Activated CD8-positive, alpha-beta T cell treated with anti-CD3 and anti-CD28 coated beads, Interleukin-2, amount 10 ng/mL, durations not matched to agents 7 days and 5 days (primary cell): ENCODE results near the gene TAS1R3. TPM values are rescaled to one million over a fixed set of nuclear protein-coding genes. Genes with fewer than 3 reads are reported as not detected.

Experiments used
- ATAC-seq: fragments of 150-1000 bp; cut with Tn5 transposase; one replicate; pipeline ENCODE4 v1.10.0; 2021; ENCODE audit warnings: moderate library complexity
- CTCF ChIA-PET: fragments of 350-600 bp; sonication (Branson Sonifier 250); formaldehyde crosslinking; loops from one replicate; lab custom pipeline; 2021; ENCODE audit warnings: antibody characterized with exemption; lab: Charles Lee
- POLR2A ChIA-PET: fragments of 350-600 bp; sonication (Branson Sonifier 250); formaldehyde crosslinking; loops from one replicate; lab custom pipeline; 2021; ENCODE audit warnings: antibody characterized with exemption; lab: Charles Lee
- DNase-seq: peaks from one replicate; pipeline ENCODE4 v3.0.0-alpha.2; 2020
- H3K27ac Mint-ChIP-seq: one replicate; pipeline ENCODE4 v1.8.0; 2021; ENCODE audit warnings: mild to moderate bottlenecking, mixed read lengths
- H3K27me3 Mint-ChIP-seq: one replicate; pipeline ENCODE4 v1.8.0; 2021; ENCODE audit warnings: low read depth, mixed read lengths
- H3K36me3 Mint-ChIP-seq: one replicate; pipeline ENCODE4 v1.8.0; 2021; ENCODE audit warnings: low read depth, mixed read lengths
- H3K4me1 Mint-ChIP-seq: one replicate; pipeline ENCODE4 v1.8.0; 2021; ENCODE audit warnings: low read depth, mixed read lengths
- H3K4me3 Mint-ChIP-seq: one replicate; pipeline ENCODE4 v1.8.0; 2021; ENCODE audit warnings: mild to moderate bottlenecking, mixed read lengths
- H3K9me3 Mint-ChIP-seq: one replicate; pipeline ENCODE4 v1.8.0; 2022; ENCODE audit warnings: mixed read lengths; ENCODE audit not compliant: insufficient read depth
- total RNA-seq, 2 experiments: library from RNA; stranded (reverse); gene quantifications; one replicate each; pipeline ENCODE4 v1.2.3, GENCODE V29; 2021

The TAS1R3 gene
- total RNA-seq, 2 experiments from 2014 or later: 0.78 to 1.2 TPM

GRCh38 chr1:1356166-1356795 is 25.2 kb downstream of the TAS1R3 start:
- Mint-ChIP-seq H3K4me1 (peaks cover 27% of the 10 kb centered on the region), H3K4me3 (no peak overlapping the region), H3K27ac (no peak overlapping the region), H3K36me3 (no peaks in the 10 kb centered on the region), H3K27me3 (peaks cover 32% of the 10 kb centered on the region), H3K9me3 (no peaks in the 10 kb centered on the region)
- DNase-seq (no peak), ATAC-seq (no peak)
- ChIA-PET POLR2A (no interaction called here), CTCF (no interaction called here)

GRCh38 chr1:1356796-1357401 is 25.8 kb downstream of the TAS1R3 start:
- POLR2A ChIA-PET: no interaction called here
- CTCF ChIA-PET: no interaction called here
- no peaks in the 10 kb centered on the region for H3K9me3 Mint-ChIP-seq
- no peak overlapping the region for H3K27ac Mint-ChIP-seq
- DNase-seq (no peak), ATAC-seq (peak; percentile 31)
- H3K36me3 Mint-ChIP-seq: no peaks in the 10 kb centered on the region
- H3K4me3 Mint-ChIP-seq: no peak overlapping the region
- peaks cover 32% of the 10 kb centered on the region for H3K27me3 Mint-ChIP-seq
- H3K4me1 Mint-ChIP-seq: peaks cover 27% of the 10 kb centered on the region

GRCh38 chr1:1357871-1358432 is 26.9 kb downstream of the TAS1R3 start:
- no peak overlapping the region for H3K4me3 Mint-ChIP-seq
- H3K27ac Mint-ChIP-seq: no peak overlapping the region
- POLR2A ChIA-PET: no interaction called here
- H3K36me3 Mint-ChIP-seq: no peaks in the 10 kb centered on the region
- CTCF ChIA-PET: interaction anchor here (1.1 kb wide), 1 partner anchor 15 kb away, joined by 3 read pairs; no protein-coding TSS in a partner anchor
- H3K27me3 Mint-ChIP-seq: peaks cover 26% of the 10 kb centered on the region
- no peak for ATAC-seq
- DNase-seq: no peak
- H3K4me1 Mint-ChIP-seq: peaks cover 20% of the 10 kb centered on the region
- no peaks in the 10 kb centered on the region for H3K9me3 Mint-ChIP-seq

GRCh38 chr1:1358433-1359271 is 27.6 kb downstream of the TAS1R3 start, which contains the start of gene MXRA8:
Gene MXRA8, minus strand, starts transcription at chr1:1358555. Its CDS starts 51 bp downstream, at chr1:1358504.
- H3K36me3 Mint-ChIP-seq: no peaks in the 10 kb centered on the region
- DNase-seq: no peak
- peak; percentile 6 for ATAC-seq
- ChIA-PET CTCF (interaction anchor here (0.5 to 1.6 kb wide), 3 partner anchors 13 to 65 kb away, joined by 3 to 4 read pairs (median 3); no protein-coding TSS in a partner anchor), POLR2A (no interaction called here)
- H3K4me3 Mint-ChIP-seq: no peak within 1 kb of the TSS
- peaks cover 21% of the 10 kb centered on the region for H3K27me3 Mint-ChIP-seq
- H3K4me1 Mint-ChIP-seq: peaks cover 20% of the 10 kb centered on the region
- H3K9me3 Mint-ChIP-seq: no peaks in the 10 kb centered on the region
- peak within 1 kb of the TSS; percentile 54 for H3K27ac Mint-ChIP-seq

- H3K36me3 Mint-ChIP-seq: no peaks in the 10 kb centered on the region
- H3K4me3 Mint-ChIP-seq: no peak overlapping the region
- ChIA-PET POLR2A (no interaction called here), CTCF (interaction anchor here (0.5 to 1.6 kb wide), 2 partner anchors 12 to 64 kb away, joined by 3 to 4 read pairs; no protein-coding TSS in a partner anchor)
- peaks cover 18% of the 10 kb centered on the region for H3K4me1 Mint-ChIP-seq
- peak overlapping the region; percentile 54 for H3K27ac Mint-ChIP-seq
- no peaks in the 10 kb centered on the region for H3K9me3 Mint-ChIP-seq
- peaks cover 16% of the 10 kb centered on the region for H3K27me3 Mint-ChIP-seq
- no peak for DNase-seq
- peak; percentile 52 for ATAC-seq
These were observed 28.2 kb downstream of the TAS1R3 start for GRCh38 chr1:1359308-1359663.

GRCh38 chr1:1359664-1360468 is 28.8 kb downstream of the TAS1R3 start:
- Mint-ChIP-seq H3K27ac (no peak overlapping the region), H3K36me3 (no peaks in the 10 kb centered on the region), H3K9me3 (no peaks in the 10 kb centered on the region), H3K4me3 (no peak overlapping the region), H3K27me3 (peaks cover 16% of the 10 kb centered on the region), H3K4me1 (peaks cover 18% of the 10 kb centered on the region)
- CTCF ChIA-PET: interaction anchor here (1.6 kb wide), 1 partner anchor 12 kb away, joined by 4 read pairs; no protein-coding TSS in a partner anchor
- ATAC-seq: no peak
- DNase-seq: no peak
- POLR2A ChIA-PET: no interaction called here

GRCh38 chr1:1360506-1361169 is 29.6 kb downstream of the TAS1R3 start:
- CTCF ChIA-PET: interaction anchor here (1.6 kb wide), 1 partner anchor 11 kb away, joined by 4 read pairs; no protein-coding TSS in a partner anchor
- ATAC-seq (no peak), DNase-seq (no peak)
- no peak overlapping the region for H3K4me3 Mint-ChIP-seq
- no peaks in the 10 kb centered on the region for H3K36me3 Mint-ChIP-seq
- H3K27ac Mint-ChIP-seq: no peak overlapping the region
- H3K9me3 Mint-ChIP-seq: no peaks in the 10 kb centered on the region
- H3K27me3 Mint-ChIP-seq: peaks cover 16% of the 10 kb centered on the region
- H3K4me1 Mint-ChIP-seq: peaks cover 18% of the 10 kb centered on the region
- POLR2A ChIA-PET: no interaction called here

GRCh38 chr1:1361233-1361981 is 30.3 kb downstream of the TAS1R3 start:
- Mint-ChIP-seq H3K4me1 (peaks cover 18% of the 10 kb centered on the region), H3K27me3 (peaks cover 16% of the 10 kb centered on the region), H3K4me3 (no peak overlapping the region), H3K9me3 (no peaks in the 10 kb centered on the region), H3K27ac (no peak overlapping the region), H3K36me3 (no peaks in the 10 kb centered on the region)
- ChIA-PET CTCF (no interaction called here), POLR2A (no interaction called here)
- DNase-seq: no peak
- ATAC-seq: no peak

GRCh38 chr1:1361982-1362423 is 30.9 kb downstream of the TAS1R3 start:
- ChIA-PET POLR2A (no interaction called here), CTCF (interaction anchor here (1.6 kb wide), 1 partner anchor 9 kb away, joined by 4 read pairs; no protein-coding TSS in a partner anchor)
- no peaks in the 10 kb centered on the region for H3K36me3 Mint-ChIP-seq
- peaks cover 18% of the 10 kb centered on the region for H3K4me1 Mint-ChIP-seq
- H3K4me3 Mint-ChIP-seq: no peak overlapping the region
- ATAC-seq (no peak), DNase-seq (no peak)
- H3K27ac Mint-ChIP-seq: no peak overlapping the region
- no peaks in the 10 kb centered on the region for H3K9me3 Mint-ChIP-seq
- H3K27me3 Mint-ChIP-seq: peaks cover 16% of the 10 kb centered on the region

- H3K27me3 Mint-ChIP-seq: peaks cover 12% of the 10 kb centered on the region
- no peak overlapping the region for H3K4me3 Mint-ChIP-seq
- H3K9me3 Mint-ChIP-seq: no peaks in the 10 kb centered on the region
- ATAC-seq (no peak), DNase-seq (no peak)
- no peak overlapping the region for H3K27ac Mint-ChIP-seq
- POLR2A ChIA-PET: no interaction called here
- CTCF ChIA-PET: no interaction called here
- H3K4me1 Mint-ChIP-seq: peaks cover 4% of the 10 kb centered on the region
- no peaks in the 10 kb centered on the region for H3K36me3 Mint-ChIP-seq
These were observed 33.2 kb downstream of the TAS1R3 start for GRCh38 chr1:1364266-1364665.
